Endothelial cell of umbilical vein (primary cell): ENCODE results near the gene TMEM178B. TPM values are rescaled to one million over a fixed set of nuclear protein-coding genes. Genes with fewer than 3 reads are reported as not detected.

ENCODE experiments used
- BruUV-seq: library from RNA; stranded (reverse); fragments of 400-500 nt; replicated peaks from 2 replicates; lab custom pipeline; 2021; lab: Mats Ljungman, UMichigan
- CTCF ChIA-PET: fragments of 300-600, 350-600 bp; sonication (Branson Sonifier 250); formaldehyde crosslinking; loops from one replicate; lab custom pipeline; 2021; ENCODE audit warnings: antibody characterized with exemption, inconsistent platforms; lab: Charles Lee
- POLR2A ChIA-PET: fragments of 300-600, 350-600 bp; sonication (Branson Sonifier 250); formaldehyde crosslinking; loops from one replicate; lab custom pipeline; 2021; ENCODE audit warnings: antibody characterized with exemption, inconsistent platforms; lab: Charles Lee
- DNase-seq: peaks from one replicate; pipeline ENCODE4 v3.0.0-alpha.2; 2011; ENCODE audit warnings: low read depth, low spot score
- FAIRE-seq: peaks from 2 replicates; lab custom pipeline; 2011; peaks lifted over from hg19 to GRCh38; lab: Jason Lieb, UNC
- H2AFZ ChIP-seq: 2 replicates; pipeline ENCODE4 v1.6.0; 2012; ENCODE audit warnings: low read depth, low read length, control low read depth, inconsistent platforms
- H3K27ac ChIP-seq: 2 replicates; pipeline ENCODE4 v1.5.1; 2011; ENCODE audit warnings: low read depth, mild to moderate bottlenecking, control low read depth, low read length, moderate library complexity; ENCODE audit not compliant: insufficient read depth
- H3K27me3 ChIP-seq, 2 experiments: 2 replicates each; pipeline versions ENCODE4 v1.6.0 to v1.6.1; 2011; ENCODE audit warnings: low read length in 2 of 2, mixed read lengths in 1 of 2; ENCODE audit not compliant: control insufficient read depth in 2 of 2, insufficient read depth in 2 of 2
- H3K36me3 ChIP-seq, 2 experiments: 2 replicates in 1 of 2; 3 replicates in 1 of 2; pipeline ENCODE4 v1.5.1; 2011; ENCODE audit warnings: low read length in 2 of 2, mild to moderate bottlenecking in 1 of 2, moderate library complexity in 1 of 2; ENCODE audit not compliant: control insufficient read depth in 2 of 2, insufficient read depth in 2 of 2; ENCODE audit errors: extremely low read depth in 1 of 2
- H3K4me1 ChIP-seq: 3 replicates; pipeline ENCODE4 v1.5.1; 2011; ENCODE audit warnings: mild to moderate bottlenecking, low read length; ENCODE audit not compliant: control insufficient read depth, insufficient read depth; ENCODE audit errors: extremely low read depth
- H3K4me2 ChIP-seq: 2 replicates; pipeline ENCODE4 v1.6.1; 2011; ENCODE audit warnings: low read length, control low read depth, mixed read lengths; ENCODE audit not compliant: insufficient read depth
- H3K4me3 ChIP-seq, 3 experiments: fragments of 200-600 bp in 1 of 3; sonication (generic), shearing (Covaris generic) in 1 of 3; replicated peaks in 1 of 3; 2 replicates each; pipeline ENCODE4 v1.5.1; 2011 to 2016; ENCODE audit warnings: control low read depth in 3 of 3, low read length in 3 of 3, mild to moderate bottlenecking in 2 of 3, inconsistent platforms in 1 of 3, low read depth in 1 of 3, moderate library complexity in 1 of 3; ENCODE audit not compliant: insufficient read depth in 1 of 3
- H3K79me2 ChIP-seq: 2 replicates; pipeline ENCODE4 v1.6.0; 2012; ENCODE audit warnings: low read length, inconsistent platforms; ENCODE audit not compliant: control insufficient read depth, insufficient read depth
- H3K9ac ChIP-seq: replicated peaks from 2 replicates; pipeline ENCODE3; 2011; ENCODE audit warnings: low read length, control low read depth; ENCODE audit not compliant: insufficient read depth; ENCODE audit errors: extremely low read depth
- H3K9me1 ChIP-seq: replicated peaks from 3 replicates; pipeline ENCODE4 v1.6.0; 2011; ENCODE audit warnings: mild to moderate bottlenecking, low read length; ENCODE audit not compliant: control insufficient read depth, insufficient read depth; ENCODE audit errors: extremely low read depth
- H3K9me3 ChIP-seq: replicated peaks from 2 replicates; pipeline ENCODE4 v1.5.1; 2012; ENCODE audit warnings: low read length, inconsistent platforms; ENCODE audit not compliant: control insufficient read depth, insufficient read depth
- H4K20me1 ChIP-seq: replicated peaks from 2 replicates; pipeline ENCODE3; 2011; ENCODE audit warnings: mild to moderate bottlenecking, low read length; ENCODE audit not compliant: control insufficient read depth, insufficient read depth; ENCODE audit errors: extremely low read depth
- EZH2 ChIP-seq: IDR thresholded peaks from 2 replicates; pipeline ENCODE4 v1.6.1; 2012; ENCODE audit warnings: borderline replicate concordance, low read depth, mild to moderate bottlenecking, moderate library complexity, low read length, inconsistent platforms; ENCODE audit not compliant: severe bottlenecking
- FOS ChIP-seq: IDR thresholded peaks from 2 replicates; pipeline ENCODE4 v1.6.1; 2011; ENCODE audit warnings: mild to moderate bottlenecking, low read length, moderate library complexity, borderline replicate concordance; ENCODE audit not compliant: insufficient read depth
- GATA2 ChIP-seq: IDR thresholded peaks from 2 replicates; pipeline ENCODE4 v1.7.0; 2011; ENCODE audit warnings: low read depth, mild to moderate bottlenecking, moderate library complexity, mixed read lengths, low read length; ENCODE audit not compliant: insufficient read length, insufficient read depth
- JUN ChIP-seq: IDR thresholded peaks from 2 replicates; pipeline ENCODE4 v1.6.1; 2011; ENCODE audit warnings: borderline replicate concordance, low read depth; ENCODE audit not compliant: insufficient read length, insufficient read depth
- MYC ChIP-seq: IDR thresholded peaks from one replicate; pipeline ENCODE4 v1.6.1; 2011; ENCODE audit warnings: mild to moderate bottlenecking, low read depth, low read length
- POLR2A ChIP-seq: IDR thresholded peaks from 2 replicates; pipeline ENCODE4 v1.6.1; 2012; ENCODE audit warnings: low read depth, mild to moderate bottlenecking, control low read depth, low read length
- POLR2AphosphoS5 ChIP-seq: IDR thresholded peaks from 2 replicates; pipeline ENCODE4 v1.6.1; 2012; ENCODE audit warnings: low read depth, mild to moderate bottlenecking, control low read depth, low read length, moderate library complexity; ENCODE audit not compliant: insufficient read depth
- dilution Hi-C: fragments of 300-500 bp; cut with MboI; formaldehyde crosslinking; loops from one replicate; pipeline ENCODE4 v1.15.0; 2019; ENCODE audit warnings: low sequenced_read_pairs; ENCODE audit not compliant: extremely low pct_ligation_motif_present
- intact Hi-C: fragments of 100-400 bp; cut with micrococcal nuclease; formaldehyde crosslinking; loops from one replicate; pipeline ENCODE4 v1.10.0; 2022
- polyA plus RNA-seq, 4 experiments: library from polyadenylated mRNA; depleted of rRNA in 3 of 4; stranded (reverse) in 3 of 4; unstranded in 1 of 4; fragments of >200 nt; gene quantifications; 2 replicates each; pipeline versions ENCODE4 v1.2.1 to v1.2.3, GENCODE V29; 2011 to 2012; ENCODE audit warnings: missing spikeins in 1 of 4
- total RNA-seq: library from RNA; stranded (reverse); gene quantifications from 2 replicates; pipeline ENCODE4 v1.2.3, GENCODE V29; 2021
- TF ChIP-seq, protein P1 (sequence below), 2 donors: IDR thresholded peaks; 1 replicate in 1 of 2; 2 replicates in 1 of 2; pipeline ENCODE4 v1.5.1; 2011; ENCODE audit warnings: low read length in 2 of 2, mild to moderate bottlenecking in 2 of 2, moderate library complexity in 2 of 2, control low read depth in 1 of 2, inconsistent platforms in 1 of 2, low read depth in 1 of 2; ENCODE audit not compliant: insufficient read depth in 1 of 2; ENCODE audit errors: extremely low read depth in 1 of 2
- TF ChIP-seq, protein P2 (sequence below): IDR thresholded peaks from 2 replicates; pipeline ENCODE4 v1.6.1; 2011; ENCODE audit not compliant: insufficient read depth, insufficient read length

The TMEM178B gene
- total and polyA plus RNA-seq, 2 donors (not counting 3 experiments of a cell fraction or from before 2014, with no cell fraction given): not detected

DNA sequence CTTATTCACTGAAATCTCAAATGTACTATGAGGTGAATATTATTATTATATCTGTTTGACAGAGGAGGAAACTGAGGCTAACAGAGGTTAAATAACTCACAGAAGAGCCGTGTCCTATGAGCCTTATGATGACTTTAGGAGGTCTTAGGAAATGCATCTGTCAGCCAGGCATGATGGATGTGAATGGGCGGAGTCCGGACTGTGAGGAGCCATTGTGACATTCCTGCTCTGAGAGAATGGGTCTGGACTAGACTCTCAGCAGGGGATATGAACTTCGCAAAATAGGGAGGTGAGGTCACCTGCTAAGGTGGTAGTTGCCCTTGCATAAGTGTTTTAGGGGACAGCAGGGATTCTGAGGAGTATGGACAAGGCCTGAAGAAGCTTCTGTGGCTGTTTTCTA, 153.6 kb downstream of the TMEM178B start:
- Histone ChIP-seq H3K9ac (no peak overlapping the region), H3K4me1 (no peaks in the 10 kb centered on the region), H3K4me3 (no peak overlapping the region), H4K20me1 (no peaks in the 10 kb centered on the region), H3K79me2 (no peaks in the 10 kb centered on the region), H3K4me2 (no peak overlapping the region), H3K27ac (no peak overlapping the region), H2AFZ (no peak overlapping the region), H3K27me3 (no peaks in the 10 kb centered on the region), H3K9me1 (no peaks in the 10 kb centered on the region), H3K36me3 (no peaks in the 10 kb centered on the region), H3K9me3 (no peaks in the 10 kb centered on the region)
- intact Hi-C loops (no loop called here), dilution Hi-C loops (no loop called here)
- TF ChIP-seq EZH2 (no peak), POLR2AphosphoS5 (no peak), FOS (no peak), MYC (no peak), POLR2A (no peak), JUN (no peak), GATA2 (no peak)
- TF ChIP-seq, protein P1, sequence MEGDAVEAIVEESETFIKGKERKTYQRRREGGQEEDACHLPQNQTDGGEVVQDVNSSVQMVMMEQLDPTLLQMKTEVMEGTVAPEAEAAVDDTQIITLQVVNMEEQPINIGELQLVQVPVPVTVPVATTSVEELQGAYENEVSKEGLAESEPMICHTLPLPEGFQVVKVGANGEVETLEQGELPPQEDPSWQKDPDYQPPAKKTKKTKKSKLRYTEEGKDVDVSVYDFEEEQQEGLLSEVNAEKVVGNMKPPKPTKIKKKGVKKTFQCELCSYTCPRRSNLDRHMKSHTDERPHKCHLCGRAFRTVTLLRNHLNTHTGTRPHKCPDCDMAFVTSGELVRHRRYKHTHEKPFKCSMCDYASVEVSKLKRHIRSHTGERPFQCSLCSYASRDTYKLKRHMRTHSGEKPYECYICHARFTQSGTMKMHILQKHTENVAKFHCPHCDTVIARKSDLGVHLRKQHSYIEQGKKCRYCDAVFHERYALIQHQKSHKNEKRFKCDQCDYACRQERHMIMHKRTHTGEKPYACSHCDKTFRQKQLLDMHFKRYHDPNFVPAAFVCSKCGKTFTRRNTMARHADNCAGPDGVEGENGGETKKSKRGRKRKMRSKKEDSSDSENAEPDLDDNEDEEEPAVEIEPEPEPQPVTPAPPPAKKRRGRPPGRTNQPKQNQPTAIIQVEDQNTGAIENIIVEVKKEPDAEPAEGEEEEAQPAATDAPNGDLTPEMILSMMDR (IDR thresholded peaks at IDR 0.05; ENCODE audit: extremely low read depth in 1 of 2, insufficient read depth in 1 of 2, low read depth in 1 of 2, low read length in 2 of 2): no peak
- TF ChIP-seq, protein P2, sequence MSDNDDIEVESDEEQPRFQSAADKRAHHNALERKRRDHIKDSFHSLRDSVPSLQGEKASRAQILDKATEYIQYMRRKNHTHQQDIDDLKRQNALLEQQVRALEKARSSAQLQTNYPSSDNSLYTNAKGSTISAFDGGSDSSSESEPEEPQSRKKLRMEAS: no peak
- ChIA-PET CTCF (no interaction called here), POLR2A (no interaction called here)
- no peak for FAIRE-seq
- no TSS peak for BruUV-seq
- DNase-seq: no peak
